Measurements from ENCODE around the gene CABP7. TPM values are rescaled to one million over a fixed set of nuclear protein-coding genes. Genes with fewer than 3 reads are reported as not detected.

The CABP7 gene
- polyA plus RNA-seq, 1 of the 3 experiments (the other 2 are of a cell fraction), result 0.72 TPM

DNA sequence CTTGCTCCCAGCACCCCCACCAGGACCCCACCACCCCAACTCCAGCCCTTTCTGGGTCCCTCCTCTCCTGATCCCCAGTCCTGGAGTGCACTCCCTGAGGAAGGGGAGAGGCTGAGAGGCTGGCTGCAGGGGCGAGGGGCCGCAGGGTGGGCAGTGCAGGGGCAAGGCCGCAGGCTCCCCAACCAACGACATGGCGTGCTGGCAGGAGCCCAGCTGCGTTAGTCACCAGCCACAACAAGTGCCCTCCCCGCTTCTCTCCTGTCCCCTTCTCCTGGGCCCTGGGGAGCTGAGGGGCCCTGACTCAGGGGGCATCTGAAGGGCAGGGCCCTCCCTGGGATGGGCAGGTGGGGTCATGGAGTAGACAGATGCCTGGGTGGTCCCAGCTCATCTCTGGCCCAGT is 2.3 kb downstream of the CABP7 start:
- Histone ChIP-seq H3K27ac (ENCODE audit: low read depth in 2 of 2, low read length in 1 of 2) (no peak overlapping the region; a peak in 1 of 4 replicates), H3K4me3 (ENCODE audit: low read depth in 2 of 2, low read length in 1 of 2) (no peak overlapping the region; a peak in 1 of 4 replicates), H3K9ac (no peak overlapping the region), H3K4me2 (no peak overlapping the region), H3K4me1 (ENCODE audit: control insufficient read depth in 1 of 2, insufficient read depth in 2 of 2, low read depth in 1 of 2, low read length in 1 of 2) (peaks cover 0 to 57% of the 10 kb centered on the region in 2 experiments; a peak in 1 of 4 replicates), H4K20me1 (ENCODE audit: insufficient read depth) (peaks cover 6% of the 10 kb centered on the region; the same call in 1 of the 2 replicates), H3K79me2 (ENCODE audit: insufficient read depth) (no peaks in the 10 kb centered on the region), H3K36me3 (replicated peaks in 1 of 2; ENCODE audit: control insufficient read depth in 1 of 2, insufficient read depth in 2 of 2, low read length in 1 of 2) (no peaks in the 10 kb centered on the region), H3F3A (replicated peaks; ENCODE audit: insufficient read depth) (no peaks in the 10 kb centered on the region), H3K27me3 (ENCODE audit: insufficient read depth) (peaks cover 18% of the 10 kb centered on the region; the same call in 1 of the 2 replicates), H2AFZ (ENCODE audit: low read depth) (no peak overlapping the region), H3K9me2 (no peaks in the 10 kb centered on the region), H3K9me3 (no peaks in the 10 kb centered on the region)
- no CpG with 5 or more reads among the region's 7 CpGs for WGBS (ENCODE audit: low lambda C conversion rate)
- no peak for TF ChIP-seq RXRA (IDR thresholded peaks at IDR 0.05; ENCODE audit: borderline replicate concordance, low read depth)
- peak; percentile 32; the same call in 1 of the 2 replicates for TF ChIP-seq NFIC (IDR thresholded peaks at IDR 0.05; ENCODE audit: borderline replicate concordance)
- CTCF ChIA-PET, result interaction anchor here (0.9 to 3.0 kb wide), 6 partner anchors 11 to 366 kb away, joined by 3 to 14 read pairs (median 4); no protein-coding TSS in a partner anchor
- peak; percentile 52 for DNase-seq
- POLR2A ChIA-PET, result interaction anchor here (1.0 to 2.4 kb wide), 5 partner anchors 10 to 45 kb away, joined by 3 to 9 read pairs (median 3); partner anchors contain the start of gene ZMAT5

- H3K36me3 ChIP-seq (replicated peaks in 1 of 2; ENCODE audit: control insufficient read depth in 1 of 2, insufficient read depth in 2 of 2, low read length in 1 of 2), result no peaks in the 10 kb centered on the region
- H3K79me2 ChIP-seq (ENCODE audit: insufficient read depth), result no peaks in the 10 kb centered on the region
- no peak overlapping the region for H3K4me2 ChIP-seq
- H3K27ac ChIP-seq (ENCODE audit: low read depth in 2 of 2, low read length in 1 of 2), result no peak overlapping the region; a peak in 1 of 4 replicates
- TF ChIP-seq GATA2 (CRISPR knock-in tag; IDR thresholded peaks at IDR 0.05) (no peak), TCF12 (IDR thresholded peaks at IDR 0.05) (no peak), CHD2 (IDR thresholded peaks at IDR 0.05; ENCODE audit: low read length, partially characterized antibody) (no peak), GABPA (IDR thresholded peaks at IDR 0.05; ENCODE audit: low read depth) (no peak), SMC3 (IDR thresholded peaks at IDR 0.05; ENCODE audit: low read depth, low read length) (no peak; the same call in 1 of the 2 replicates), RXRA (IDR thresholded peaks at IDR 0.05; ENCODE audit: borderline replicate concordance, low read depth) (no peak)
- TF ChIP-seq, protein P1, sequence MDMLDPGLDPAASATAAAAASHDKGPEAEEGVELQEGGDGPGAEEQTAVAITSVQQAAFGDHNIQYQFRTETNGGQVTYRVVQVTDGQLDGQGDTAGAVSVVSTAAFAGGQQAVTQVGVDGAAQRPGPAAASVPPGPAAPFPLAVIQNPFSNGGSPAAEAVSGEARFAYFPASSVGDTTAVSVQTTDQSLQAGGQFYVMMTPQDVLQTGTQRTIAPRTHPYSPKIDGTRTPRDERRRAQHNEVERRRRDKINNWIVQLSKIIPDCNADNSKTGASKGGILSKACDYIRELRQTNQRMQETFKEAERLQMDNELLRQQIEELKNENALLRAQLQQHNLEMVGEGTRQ (IDR thresholded peaks at IDR 0.05; ENCODE audit: borderline replicate concordance, low read depth, low read length), result no peak
- POLR2A ChIA-PET, result interaction anchor here (1.0 to 2.4 kb wide), 5 partner anchors 11 to 44 kb away, joined by 3 to 9 read pairs (median 3); partner anchors contain the start of gene ZMAT5
- no peaks in the 10 kb centered on the region for H3K9me2 ChIP-seq
- no peak overlapping the region for H2AFZ ChIP-seq (ENCODE audit: low read depth)
- no peaks in the 10 kb centered on the region for H3F3A ChIP-seq (replicated peaks; ENCODE audit: insufficient read depth)
- H3K4me1 ChIP-seq (ENCODE audit: control insufficient read depth in 1 of 2, insufficient read depth in 2 of 2, low read depth in 1 of 2, low read length in 1 of 2), result peaks cover 0 to 57% of the 10 kb centered on the region in 2 experiments; a peak in 1 of 4 replicates
- H3K9ac ChIP-seq, result no peak overlapping the region
- peak; percentile 72 for DNase-seq
- H3K9me3 ChIP-seq, result no peaks in the 10 kb centered on the region
- H3K4me3 ChIP-seq (ENCODE audit: low read depth in 2 of 2, low read length in 1 of 2), result no peak overlapping the region; a peak in 1 of 4 replicates
- WGBS (ENCODE audit: low lambda C conversion rate), result 61% methylated on average over 11 of the region's 16 CpGs
- H4K20me1 ChIP-seq (ENCODE audit: insufficient read depth), result peaks cover 6% of the 10 kb centered on the region; the same call in 1 of the 2 replicates
- CTCF ChIA-PET, result interaction anchor here (0.9 to 3.0 kb wide), 6 partner anchors 11 to 366 kb away, joined by 3 to 14 read pairs (median 4); no protein-coding TSS in a partner anchor
- peaks cover 18% of the 10 kb centered on the region; the same call in 1 of the 2 replicates for H3K27me3 ChIP-seq (ENCODE audit: insufficient read depth)
Measured at GRCh38 chr22:29722587-29722986, 2.8 kb downstream of the CABP7 start.

DNA sequence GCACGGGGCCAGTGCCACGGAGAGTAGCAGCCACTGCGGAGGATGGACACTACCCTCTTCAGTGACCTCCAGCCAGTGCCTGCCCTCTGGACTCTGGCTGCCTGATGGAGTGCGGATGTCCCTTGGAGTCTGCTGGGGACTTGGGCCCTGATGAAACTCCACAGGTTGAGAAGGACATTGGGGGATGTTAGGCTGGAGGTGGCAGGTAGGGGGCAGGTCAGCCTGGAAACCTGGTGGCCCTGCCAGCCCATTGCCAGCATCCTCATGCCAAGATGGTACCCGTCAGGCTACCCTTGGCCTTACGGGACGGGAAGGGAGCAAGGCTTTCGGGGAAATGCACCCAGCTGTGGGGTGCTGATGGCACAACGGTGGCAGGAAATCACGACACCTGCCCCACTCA is 4.0 kb downstream of the CABP7 start:
- no peaks in the 10 kb centered on the region for H3K79me2 ChIP-seq (ENCODE audit: insufficient read depth)
- peaks cover 0 to 47% of the 10 kb centered on the region in 2 experiments; a peak in 1 of 4 replicates for H3K4me1 ChIP-seq (ENCODE audit: control insufficient read depth in 1 of 2, insufficient read depth in 2 of 2, low read depth in 1 of 2, low read length in 1 of 2)
- H3K4me2 ChIP-seq, result no peak overlapping the region
- no peak overlapping the region for H3K27ac ChIP-seq (ENCODE audit: low read depth in 2 of 2, low read length in 1 of 2)
- H3K27me3 ChIP-seq (ENCODE audit: insufficient read depth), result peaks cover 16% of the 10 kb centered on the region; the same call in 1 of the 2 replicates
- no peaks in the 10 kb centered on the region for H3K9me3 ChIP-seq
- WGBS (ENCODE audit: low lambda C conversion rate), result 94% methylated on average over 3 of the region's 10 CpGs
- no peak overlapping the region for H3K4me3 ChIP-seq (ENCODE audit: low read depth in 2 of 2, low read length in 1 of 2)
- peak; percentile 31 for DNase-seq
- no peaks in the 10 kb centered on the region for H3K9me2 ChIP-seq
- H3F3A ChIP-seq (replicated peaks; ENCODE audit: insufficient read depth), result no peaks in the 10 kb centered on the region
- ChIA-PET POLR2A (interaction anchor here (2.4 kb wide), 1 partner anchor 10 kb away, joined by 9 read pairs; no protein-coding TSS in a partner anchor), CTCF (interaction anchor here (1.0 to 3.0 kb wide), 4 partner anchors 9 to 281 kb away, joined by 3 to 14 read pairs (median 6); no protein-coding TSS in a partner anchor)
- H3K36me3 ChIP-seq (replicated peaks in 1 of 2; ENCODE audit: control insufficient read depth in 1 of 2, insufficient read depth in 2 of 2, low read length in 1 of 2), result no peaks in the 10 kb centered on the region
- H2AFZ ChIP-seq (ENCODE audit: low read depth), result no peak overlapping the region
- no peak overlapping the region for H3K9ac ChIP-seq
- peaks cover 6% of the 10 kb centered on the region; the same call in 1 of the 2 replicates for H4K20me1 ChIP-seq (ENCODE audit: insufficient read depth)
- TF ChIP-seq TAF1 (IDR thresholded peaks at IDR 0.05; ENCODE audit: borderline replicate concordance, low read depth, low read length), result no peak
- TF ChIP-seq ELF1 (IDR thresholded peaks at IDR 0.05), result no peak
- TF ChIP-seq RXRA (IDR thresholded peaks at IDR 0.05; ENCODE audit: borderline replicate concordance, low read depth), result no peak
- no peak for TF ChIP-seq EP300 (IDR thresholded peaks at IDR 0.05; ENCODE audit: borderline replicate concordance in 1 of 2, low read depth in 1 of 2, low read length in 1 of 2)
- TF ChIP-seq, protein P2, sequence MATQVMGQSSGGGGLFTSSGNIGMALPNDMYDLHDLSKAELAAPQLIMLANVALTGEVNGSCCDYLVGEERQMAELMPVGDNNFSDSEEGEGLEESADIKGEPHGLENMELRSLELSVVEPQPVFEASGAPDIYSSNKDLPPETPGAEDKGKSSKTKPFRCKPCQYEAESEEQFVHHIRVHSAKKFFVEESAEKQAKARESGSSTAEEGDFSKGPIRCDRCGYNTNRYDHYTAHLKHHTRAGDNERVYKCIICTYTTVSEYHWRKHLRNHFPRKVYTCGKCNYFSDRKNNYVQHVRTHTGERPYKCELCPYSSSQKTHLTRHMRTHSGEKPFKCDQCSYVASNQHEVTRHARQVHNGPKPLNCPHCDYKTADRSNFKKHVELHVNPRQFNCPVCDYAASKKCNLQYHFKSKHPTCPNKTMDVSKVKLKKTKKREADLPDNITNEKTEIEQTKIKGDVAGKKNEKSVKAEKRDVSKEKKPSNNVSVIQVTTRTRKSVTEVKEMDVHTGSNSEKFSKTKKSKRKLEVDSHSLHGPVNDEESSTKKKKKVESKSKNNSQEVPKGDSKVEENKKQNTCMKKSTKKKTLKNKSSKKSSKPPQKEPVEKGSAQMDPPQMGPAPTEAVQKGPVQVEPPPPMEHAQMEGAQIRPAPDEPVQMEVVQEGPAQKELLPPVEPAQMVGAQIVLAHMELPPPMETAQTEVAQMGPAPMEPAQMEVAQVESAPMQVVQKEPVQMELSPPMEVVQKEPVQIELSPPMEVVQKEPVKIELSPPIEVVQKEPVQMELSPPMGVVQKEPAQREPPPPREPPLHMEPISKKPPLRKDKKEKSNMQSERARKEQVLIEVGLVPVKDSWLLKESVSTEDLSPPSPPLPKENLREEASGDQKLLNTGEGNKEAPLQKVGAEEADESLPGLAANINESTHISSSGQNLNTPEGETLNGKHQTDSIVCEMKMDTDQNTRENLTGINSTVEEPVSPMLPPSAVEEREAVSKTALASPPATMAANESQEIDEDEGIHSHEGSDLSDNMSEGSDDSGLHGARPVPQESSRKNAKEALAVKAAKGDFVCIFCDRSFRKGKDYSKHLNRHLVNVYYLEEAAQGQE (IDR thresholded peaks at IDR 0.05; ENCODE audit: low read depth, low read length), result no peak
- no peak for TF ChIP-seq IRF3 (IDR thresholded peaks at IDR 0.05; ENCODE audit: low read depth, low read length)
